HEK293T (cell line): Measurements from ENCODE around the gene EPHA3.

ENCODE experiments used
- CTCF ChIA-PET: fragments of 350-600 bp; formaldehyde crosslinking; extraction: SDS; loops from one replicate; lab custom pipeline; 2021; ENCODE audit warnings: antibody characterized with exemption, inconsistent platforms; lab: Yijun Ruan, JAX
- POLR2A ChIA-PET: fragments of 350-600 bp; formaldehyde crosslinking; extraction: SDS; loops from one replicate; lab custom pipeline; 2020; ENCODE audit warnings: antibody characterized with exemption, inconsistent platforms; lab: Yijun Ruan, JAX
- DNase-seq: peaks from one replicate; pipeline ENCODE4 v3.0.0; 2012; ENCODE audit warnings: mixed read lengths; ENCODE audit errors: extremely low spot score
- ARNT ChIP-seq: fragments of 450-650 bp; IDR thresholded peaks from 2 replicates; pipeline ENCODE4 v1.6.1; 2017; ENCODE audit warnings: mild to moderate bottlenecking
- BHLHE40 ChIP-seq: fragments of 450-650 bp; IDR thresholded peaks from 2 replicates; pipeline ENCODE4 v1.6.1; 2016; ENCODE audit warnings: mild to moderate bottlenecking, moderate library complexity, borderline replicate concordance
- CTBP1 ChIP-seq: fragments of 450-650 bp; IDR thresholded peaks from 2 replicates; pipeline ENCODE4 v1.6.1; 2016; ENCODE audit warnings: borderline replicate concordance
- ELF4 ChIP-seq: fragments of 450-650 bp; IDR thresholded peaks from 2 replicates; pipeline ENCODE4 v1.6.1; 2017; ENCODE audit warnings: antibody characterized with exemption
- FOXA1 ChIP-seq: fragments of 450-650 bp; IDR thresholded peaks from 2 replicates; pipeline ENCODE4 v1.6.1; 2016; ENCODE audit warnings: mild to moderate bottlenecking
- FOXK2 ChIP-seq: fragments of 450-650 bp; IDR thresholded peaks from 2 replicates; pipeline ENCODE4 v1.6.1; 2016; ENCODE audit warnings: mild to moderate bottlenecking
- FOXM1 ChIP-seq: fragments of 450-650 bp; IDR thresholded peaks from 2 replicates; pipeline ENCODE4 v1.6.1; 2017; ENCODE audit warnings: mild to moderate bottlenecking, borderline replicate concordance
- HDGF ChIP-seq: fragments of 450-650 bp; IDR thresholded peaks from 2 replicates; pipeline ENCODE4 v1.6.1; 2017; ENCODE audit warnings: antibody characterized with exemption, borderline replicate concordance
- L3MBTL2 ChIP-seq: fragments of 450-650 bp; conservative IDR thresholded peaks from 2 replicates; pipeline ENCODE4 v1.6.1; 2016; ENCODE audit warnings: mild to moderate bottlenecking
- LEF1 ChIP-seq: fragments of 450-650 bp; IDR thresholded peaks from 2 replicates; pipeline ENCODE4 v1.6.1; 2017; ENCODE audit warnings: mild to moderate bottlenecking, borderline replicate concordance
- NFRKB ChIP-seq: fragments of 450-650 bp; IDR thresholded peaks from 2 replicates; pipeline ENCODE4 v1.6.1; 2016; ENCODE audit warnings: mild to moderate bottlenecking, moderate library complexity
- PKNOX1 ChIP-seq: fragments of 450-650 bp; IDR thresholded peaks from 2 replicates; pipeline ENCODE4 v1.6.1; 2016
- SP1 ChIP-seq: fragments of 450-650 bp; IDR thresholded peaks from 2 replicates; pipeline ENCODE4 v1.6.1; 2017
- SUZ12 ChIP-seq: fragments of 450-650 bp; IDR thresholded peaks from 2 replicates; pipeline ENCODE4 v1.6.1; 2016; ENCODE audit warnings: mild to moderate bottlenecking
- TARDBP ChIP-seq: fragments of 450-650 bp; IDR thresholded peaks from 2 replicates; pipeline ENCODE4 v1.6.1; 2016
- ZNF384 ChIP-seq: fragments of 450-650 bp; IDR thresholded peaks from 2 replicates; pipeline ENCODE4 v1.6.1; 2016

Gene EPHA3

GRCh38 chr3:89314454-89315098, 207.2 kb downstream of the EPHA3 start:
- peak; percentile 61 for DNase-seq
- TF ChIP-seq ZNF384 (no peak), CTBP1 (peak; percentile 11; the same call in 1 of the 2 replicates), FOXA1 (no peak), FOXK2 (no peak), PKNOX1 (peak; percentile 87)
- CTCF ChIA-PET: interaction anchor here (0.9 kb wide), 1 partner anchor 18 kb away, joined by 3 read pairs; no protein-coding TSS in a partner anchor
- POLR2A ChIA-PET: no interaction called here

GRCh38 chr3:89315750-89316470, 208.5 kb downstream of the EPHA3 start:
- ChIA-PET CTCF (no interaction called here), POLR2A (no interaction called here)
- DNase-seq: no peak
- TF ChIP-seq NFRKB (no peak), TARDBP (no peak), L3MBTL2 (no peak), HDGF (no peak), SP1 (no peak), ZNF384 (no peak), SUZ12 (no peak), ELF4 (no peak), BHLHE40 (no peak)

- ChIA-PET CTCF (no interaction called here), POLR2A (no interaction called here)
- DNase-seq: no peak
- TF ChIP-seq FOXA1 (no peak), ARNT (no peak), HDGF (no peak), NFRKB (no peak), ELF4 (no peak), LEF1 (no peak), CTBP1 (no peak), PKNOX1 (no peak), SUZ12 (no peak), FOXM1 (no peak), FOXK2 (no peak)
Measured at GRCh38 chr3:89320186-89320585, 212.8 kb downstream of the EPHA3 start.

- TF ChIP-seq FOXA1: no peak
- CTCF ChIA-PET: no interaction called here
- DNase-seq: no peak
- POLR2A ChIA-PET: no interaction called here
Measured at GRCh38 chr3:89326997-89327396, 219.6 kb downstream of the EPHA3 start.

- ChIA-PET POLR2A (no interaction called here), CTCF (interaction anchor here (1.0 kb wide), 1 partner anchor 18 kb away, joined by 3 read pairs; no protein-coding TSS in a partner anchor)
- DNase-seq: no peak
- TF ChIP-seq PKNOX1: no peak
- TF ChIP-seq TARDBP: no peak
- TF ChIP-seq FOXM1: no peak
- TF ChIP-seq SP1: no peak
- TF ChIP-seq NFRKB: no peak
- no peak for TF ChIP-seq BHLHE40
- no peak for TF ChIP-seq ELF4
- no peak for TF ChIP-seq HDGF
- no peak for TF ChIP-seq ARNT
- no peak for TF ChIP-seq L3MBTL2
- TF ChIP-seq ZNF384: no peak
- no peak for TF ChIP-seq FOXK2
- TF ChIP-seq SUZ12: no peak
- no peak for TF ChIP-seq FOXA1
Measured at GRCh38 chr3:89332386-89332785, 225.0 kb downstream of the EPHA3 start.

GRCh38 chr3:89332793-89333192, 225.4 kb downstream of the EPHA3 start:
- ChIA-PET POLR2A (no interaction called here), CTCF (interaction anchor here (1.0 kb wide), 1 partner anchor 18 kb away, joined by 3 read pairs; no protein-coding TSS in a partner anchor)
- TF ChIP-seq FOXM1 (no peak), NFRKB (no peak), BHLHE40 (no peak), CTBP1 (no peak), FOXA1 (no peak), ARNT (no peak), PKNOX1 (no peak)
- no peak for DNase-seq
